HG03045 (cell line): Measurements from ENCODE around the gene RIN3.
"Not testable (repeated sequence)": the region's sequence is repeated elsewhere in the genome, so short reads cannot be mapped to it uniquely, and the experiment has no call there.

Experiments
- ATAC-seq: cut with Tn5 transposase; IDR thresholded peaks from one replicate; pipeline ENCODE4 v1.9.1; 2021; ENCODE audit warnings: mild to moderate bottlenecking, moderate library complexity; ENCODE audit not compliant: unreplicated experiment

RIN3 gene

GRCh38 chr14:92615451-92615850 is 101.9 kb downstream of the RIN3 start:
- no peak for ATAC-seq

- ATAC-seq: no peak
Observed at GRCh38 chr14:92616178-92616577, 102.6 kb downstream of the RIN3 start.

- ATAC-seq: no peak
Observed at GRCh38 chr14:92617581-92617980, 104.0 kb downstream of the RIN3 start.

GRCh38 chr14:92619671-92620456 is 106.3 kb downstream of the RIN3 start:
- ATAC-seq: no peak

- no peak for ATAC-seq
Observed at GRCh38 chr14:92622311-92622710, 108.7 kb downstream of the RIN3 start.

- ATAC-seq: no peak
Observed at GRCh38 chr14:92624764-92625163, 111.2 kb downstream of the RIN3 start.

- no peak for ATAC-seq
Observed at GRCh38 chr14:92625213-92625612, 111.6 kb downstream of the RIN3 start.

- ATAC-seq: no peak
Observed at GRCh38 chr14:92626041-92626440, 112.5 kb downstream of the RIN3 start.

GRCh38 chr14:92627707-92628215 is 114.2 kb downstream of the RIN3 start:
- no peak for ATAC-seq

- ATAC-seq: no peak
Observed at GRCh38 chr14:92628636-92629035, 115.1 kb downstream of the RIN3 start.

GRCh38 chr14:92630367-92630766 is 116.8 kb downstream of the RIN3 start:
- no peak for ATAC-seq

GRCh38 chr14:92631098-92631497 is 117.5 kb downstream of the RIN3 start:
- ATAC-seq: no peak

GRCh38 chr14:92632546-92633273 is 119.1 kb downstream of the RIN3 start:
- ATAC-seq: no peak

- ATAC-seq: no peak
Observed at GRCh38 chr14:92633274-92633616, 119.7 kb downstream of the RIN3 start.

GRCh38 chr14:92633724-92634123 is 120.1 kb downstream of the RIN3 start:
- no peak for ATAC-seq

GRCh38 chr14:92635031-92635430 is 121.5 kb downstream of the RIN3 start:
- ATAC-seq: no peak

GRCh38 chr14:92635896-92636295 is 122.3 kb downstream of the RIN3 start:
- ATAC-seq: no peak

- no peak for ATAC-seq
Observed at GRCh38 chr14:92637228-92637627, 123.6 kb downstream of the RIN3 start.

- ATAC-seq: no peak
Observed at GRCh38 chr14:92637864-92638263, 124.3 kb downstream of the RIN3 start.

- ATAC-seq: no peak
Observed at GRCh38 chr14:92638266-92638665, 124.7 kb downstream of the RIN3 start.

- ATAC-seq: no peak
Observed at GRCh38 chr14:92638904-92639303, 125.3 kb downstream of the RIN3 start.

GRCh38 chr14:92639472-92640117 is 126.0 kb downstream of the RIN3 start:
- not testable (repeated sequence) for ATAC-seq
